A673 (cell line): ENCODE data around the gene POLR3K.

Source experiments
- CTCF ChIP-seq: fragments of 300-800, 200-600 bp; sonication (generic); conservative IDR thresholded peaks from 2 replicates; pipeline ENCODE4 v1.5.1; 2017; ENCODE audit warnings: low read depth, mild to moderate bottlenecking, antibody characterized with exemption, low read length, moderate library complexity, mixed read lengths
- EZH2 ChIP-seq: fragments of 200-600 bp; sonication (generic); IDR thresholded peaks from 2 replicates; pipeline ENCODE4 v1.6.1; 2017; ENCODE audit warnings: borderline replicate concordance, low read depth, mild to moderate bottlenecking, mixed read lengths, antibody characterized with exemption, low read length; ENCODE audit not compliant: poor library complexity, severe bottlenecking

DNA sequence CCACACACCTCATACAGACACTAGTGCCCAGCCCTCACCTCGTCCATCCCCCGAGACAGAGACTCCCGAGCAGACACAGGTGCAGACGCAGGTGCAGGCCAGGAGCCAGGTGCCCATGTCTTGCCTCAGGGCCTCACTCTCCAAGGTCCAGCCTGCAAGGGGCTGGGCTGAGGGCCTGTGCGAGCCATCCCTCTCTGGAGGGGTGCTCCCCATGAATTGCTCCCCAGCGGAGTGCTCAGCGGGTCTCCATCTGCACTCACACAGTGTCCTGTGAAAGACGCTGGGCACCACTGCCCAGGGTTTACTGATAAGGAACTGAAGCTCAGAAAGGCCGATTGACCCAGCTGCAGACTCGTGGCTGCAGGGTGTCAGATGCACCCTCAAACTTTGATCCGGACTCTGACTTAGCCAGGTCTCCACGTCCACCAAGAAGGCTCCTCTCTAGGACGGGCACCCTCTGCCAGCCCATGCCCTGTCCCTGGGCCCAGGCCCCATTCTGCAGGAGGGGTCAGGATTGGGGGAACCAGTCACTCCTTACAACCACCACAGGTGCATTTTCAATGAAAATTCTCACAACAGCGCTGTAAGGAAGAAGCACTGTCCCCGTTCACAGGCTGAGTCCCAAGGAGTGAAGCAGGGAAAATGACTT, 16.9 kb downstream of the POLR3K start:
- TF ChIP-seq EZH2, result no peak
- no peak for TF ChIP-seq CTCF
